ENCODE results near the gene FXYD3.

DNA sequence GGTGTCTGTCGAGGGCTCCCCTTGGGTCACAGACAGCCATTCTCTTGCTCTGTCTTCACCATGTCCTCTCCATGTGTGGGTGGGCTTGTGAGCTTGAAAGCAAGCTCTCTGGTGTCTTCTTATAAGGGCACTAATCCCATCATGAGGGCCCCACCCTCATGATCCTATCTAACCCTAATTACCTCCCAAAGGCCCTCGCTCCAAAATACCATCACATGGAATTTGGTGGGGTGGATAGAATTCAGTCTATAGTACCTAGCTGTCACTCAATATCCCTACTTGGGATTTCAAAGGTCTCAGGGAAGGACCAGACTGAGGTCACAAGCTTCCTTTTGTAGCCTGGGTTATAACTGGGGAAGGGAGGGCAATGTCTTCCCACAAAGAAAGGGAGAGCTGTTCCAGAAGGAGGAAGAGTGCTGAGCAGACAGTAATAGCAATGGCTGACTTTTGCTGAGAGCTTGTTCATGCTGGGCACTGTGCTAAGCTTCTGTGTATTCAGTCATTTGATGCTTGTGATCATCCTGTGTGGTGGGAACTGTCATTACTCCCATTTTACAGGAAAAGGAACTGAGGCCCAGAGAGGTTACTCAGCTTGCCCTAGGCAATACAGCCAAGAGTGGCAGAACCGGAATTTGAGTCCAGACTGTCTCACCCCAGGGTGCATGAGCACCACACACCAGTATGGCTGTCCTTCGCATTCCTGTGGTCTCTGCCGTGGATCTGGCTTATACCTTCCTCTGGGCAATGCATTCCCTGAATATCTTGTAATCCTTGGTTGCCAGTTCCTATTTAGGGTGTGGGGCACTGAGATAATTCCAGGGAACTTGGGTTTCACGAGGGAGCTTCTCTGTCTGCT is 47.1 kb downstream of the FXYD3 start:
- no peak for TF ChIP-seq POLR2A (IDR thresholded peaks at IDR 0.05)
- TF ChIP-seq, protein P1, sequence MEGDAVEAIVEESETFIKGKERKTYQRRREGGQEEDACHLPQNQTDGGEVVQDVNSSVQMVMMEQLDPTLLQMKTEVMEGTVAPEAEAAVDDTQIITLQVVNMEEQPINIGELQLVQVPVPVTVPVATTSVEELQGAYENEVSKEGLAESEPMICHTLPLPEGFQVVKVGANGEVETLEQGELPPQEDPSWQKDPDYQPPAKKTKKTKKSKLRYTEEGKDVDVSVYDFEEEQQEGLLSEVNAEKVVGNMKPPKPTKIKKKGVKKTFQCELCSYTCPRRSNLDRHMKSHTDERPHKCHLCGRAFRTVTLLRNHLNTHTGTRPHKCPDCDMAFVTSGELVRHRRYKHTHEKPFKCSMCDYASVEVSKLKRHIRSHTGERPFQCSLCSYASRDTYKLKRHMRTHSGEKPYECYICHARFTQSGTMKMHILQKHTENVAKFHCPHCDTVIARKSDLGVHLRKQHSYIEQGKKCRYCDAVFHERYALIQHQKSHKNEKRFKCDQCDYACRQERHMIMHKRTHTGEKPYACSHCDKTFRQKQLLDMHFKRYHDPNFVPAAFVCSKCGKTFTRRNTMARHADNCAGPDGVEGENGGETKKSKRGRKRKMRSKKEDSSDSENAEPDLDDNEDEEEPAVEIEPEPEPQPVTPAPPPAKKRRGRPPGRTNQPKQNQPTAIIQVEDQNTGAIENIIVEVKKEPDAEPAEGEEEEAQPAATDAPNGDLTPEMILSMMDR (IDR thresholded peaks at IDR 0.05) = no peak
